Measurements from ENCODE around the gene ZNF837. TPM values are rescaled to one million over a fixed set of nuclear protein-coding genes. Genes with fewer than 3 reads are reported as not detected.
"Not testable (repeated sequence)": the region's sequence is repeated elsewhere in the genome, so short reads cannot be mapped to it uniquely, and the experiment has no call there.

Gene ZNF837
- total RNA-seq, 1 donor from 2014 or later: 0.52 TPM

DNA sequence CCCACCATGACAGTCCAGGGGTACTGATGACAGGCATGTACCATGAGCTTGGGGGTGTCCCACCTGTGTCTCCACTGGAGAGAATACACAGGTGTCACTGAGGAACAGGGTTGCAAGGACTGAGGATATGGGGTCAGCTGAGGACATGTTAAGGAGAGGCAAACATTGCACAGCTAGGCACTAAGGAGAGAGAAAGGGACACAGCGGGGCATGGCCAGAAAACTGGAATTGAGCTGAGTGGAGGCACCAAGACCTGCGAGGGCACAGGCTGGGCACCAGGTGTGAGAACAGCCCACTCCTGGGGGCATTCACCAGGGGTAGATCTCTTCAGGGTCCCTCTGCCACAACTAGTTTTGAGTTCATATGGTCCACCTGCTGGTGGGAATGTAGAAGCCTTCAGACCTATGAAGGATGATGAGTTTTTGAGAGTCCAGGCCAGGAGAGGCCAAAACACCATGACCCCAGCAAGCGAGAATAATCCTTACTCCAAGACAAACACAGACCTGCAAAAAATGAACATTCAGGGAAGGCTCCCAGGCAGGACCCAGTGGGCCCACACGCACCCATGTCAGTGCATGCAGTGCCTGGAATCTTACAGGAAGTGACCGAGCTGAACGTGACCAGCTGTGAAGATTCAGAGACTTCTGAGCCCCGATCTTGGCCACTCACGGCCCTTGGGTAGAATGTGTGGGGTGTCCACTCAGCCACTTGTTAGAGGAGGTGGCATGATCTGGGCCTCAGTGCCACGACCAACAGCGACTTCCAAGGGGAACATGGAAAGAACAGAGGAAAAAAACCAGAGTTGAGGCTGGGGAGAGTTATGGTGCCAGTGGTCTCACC, 26.2 kb upstream of the ZNF837 start:
- H3K36me3 ChIP-seq (ENCODE audit: control insufficient read depth in 3 of 3, insufficient read depth in 3 of 3, low read length in 3 of 3): peaks cover 0 to 3% (median 0%) of the 10 kb centered on the region in 3 donors
- peaks cover 24 to 39% (median 25%) of the 10 kb centered on the region in 3 donors for H3K4me1 ChIP-seq (ENCODE audit: control insufficient read depth in 3 of 3, insufficient read depth in 3 of 3, low read length in 3 of 3)
- H3K27me3 ChIP-seq (ENCODE audit: control insufficient read depth in 3 of 3, insufficient read depth in 3 of 3, low read length in 3 of 3): no peaks in the 10 kb centered on the region
- H3K27ac ChIP-seq (ENCODE audit: low read depth, low read length): no peak overlapping the region
- peak overlapping the region in 2 of 3 donors; percentile 96 for H3K9ac ChIP-seq (ENCODE audit: low read depth in 1 of 3, low read length in 3 of 3)
- H3K9me3 ChIP-seq (ENCODE audit: control insufficient read depth in 3 of 3, low read length in 3 of 3): no peaks in the 10 kb centered on the region
- peak overlapping the region; percentile 89 to 98 (median 96) for H3K4me3 ChIP-seq (ENCODE audit: low read length in 3 of 3)

DNA sequence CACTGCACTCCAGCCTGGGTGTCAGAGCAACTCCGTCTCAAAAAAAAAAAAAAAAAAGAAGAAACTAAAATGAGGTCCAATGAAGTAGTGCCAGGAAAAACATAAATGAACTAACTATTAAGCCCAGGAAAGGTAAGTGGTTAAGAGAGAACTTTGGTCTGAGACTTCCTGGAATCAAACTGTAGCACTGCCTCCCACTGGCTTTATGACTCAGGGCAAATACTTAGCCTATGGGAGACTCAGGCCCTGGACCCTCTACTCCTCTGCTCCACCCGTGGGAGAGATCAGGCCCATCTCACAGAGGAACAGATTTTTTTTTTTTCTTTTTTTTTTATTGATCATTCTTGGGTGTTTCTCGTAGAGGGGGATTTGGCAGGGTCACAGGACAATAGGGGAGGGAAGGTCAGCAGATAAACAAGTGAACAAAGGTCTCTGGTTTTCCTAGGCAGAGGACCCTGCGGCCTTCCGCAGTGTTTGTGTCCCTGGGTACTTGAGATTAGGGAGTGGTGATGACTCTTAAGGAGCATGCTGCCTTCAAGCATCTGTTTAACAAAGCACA, 23.2 kb upstream of the ZNF837 start:
- not testable (repeated sequence) for H3K27me3 ChIP-seq (ENCODE audit: control insufficient read depth in 3 of 3, insufficient read depth in 3 of 3, low read length in 3 of 3); H3K9ac ChIP-seq (ENCODE audit: low read depth in 1 of 3, low read length in 3 of 3); H3K4me3 ChIP-seq (ENCODE audit: low read length in 3 of 3); H3K27ac ChIP-seq (ENCODE audit: low read depth, low read length); H3K9me3 ChIP-seq (ENCODE audit: control insufficient read depth in 3 of 3, low read length in 3 of 3); H3K36me3 ChIP-seq (ENCODE audit: control insufficient read depth in 3 of 3, insufficient read depth in 3 of 3, low read length in 3 of 3)
- H3K4me1 ChIP-seq (ENCODE audit: control insufficient read depth in 3 of 3, insufficient read depth in 3 of 3, low read length in 3 of 3): peaks cover 23 to 41% (median 26%) of the 10 kb centered on the region in 3 donors

DNA sequence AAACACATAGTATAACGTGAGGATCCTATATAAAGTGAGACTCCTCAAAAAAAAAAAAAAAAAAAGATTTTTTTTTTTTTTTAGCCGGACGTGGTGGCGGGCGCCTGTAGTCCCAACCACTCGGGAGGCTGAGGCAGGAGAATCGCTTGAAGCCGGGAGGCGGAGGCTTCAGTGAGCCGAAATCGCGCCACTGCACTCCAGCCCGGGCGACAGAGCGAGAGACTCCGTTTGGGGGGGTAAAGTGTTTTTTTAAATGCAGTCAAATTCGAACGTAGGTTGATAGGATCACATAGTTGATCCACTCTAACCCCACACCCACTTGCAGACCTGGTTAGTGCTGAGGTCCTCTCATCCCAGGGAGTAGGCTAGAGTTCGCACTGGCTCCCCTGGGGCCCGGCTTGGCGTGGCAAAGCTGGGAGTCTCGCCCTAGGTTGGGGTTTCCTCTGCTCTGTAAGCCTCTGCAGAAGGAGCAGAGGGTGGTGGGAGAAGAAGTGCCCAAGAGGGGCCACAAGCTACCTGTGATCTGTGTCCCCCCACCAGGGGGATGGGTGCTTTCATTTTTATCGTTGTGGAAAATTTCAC, 21.1 kb upstream of the ZNF837 start:
- peaks cover 0 to 3% (median 0%) of the 10 kb centered on the region in 3 donors for H3K36me3 ChIP-seq (ENCODE audit: control insufficient read depth in 3 of 3, insufficient read depth in 3 of 3, low read length in 3 of 3)
- peaks cover 10 to 24% (median 17%) of the 10 kb centered on the region in 3 donors for H3K27me3 ChIP-seq (ENCODE audit: control insufficient read depth in 3 of 3, insufficient read depth in 3 of 3, low read length in 3 of 3)
- no peak overlapping the region for H3K9ac ChIP-seq (ENCODE audit: low read depth in 1 of 3, low read length in 3 of 3)
- no peak overlapping the region for H3K27ac ChIP-seq (ENCODE audit: low read depth, low read length)
- H3K9me3 ChIP-seq (ENCODE audit: control insufficient read depth in 3 of 3, low read length in 3 of 3): no peaks in the 10 kb centered on the region
- H3K4me3 ChIP-seq (ENCODE audit: low read length in 3 of 3): peak overlapping the region in 1 of 3 donors; percentile 71
- peaks cover 12 to 22% (median 16%) of the 10 kb centered on the region in 3 donors for H3K4me1 ChIP-seq (ENCODE audit: control insufficient read depth in 3 of 3, insufficient read depth in 3 of 3, low read length in 3 of 3)

DNA sequence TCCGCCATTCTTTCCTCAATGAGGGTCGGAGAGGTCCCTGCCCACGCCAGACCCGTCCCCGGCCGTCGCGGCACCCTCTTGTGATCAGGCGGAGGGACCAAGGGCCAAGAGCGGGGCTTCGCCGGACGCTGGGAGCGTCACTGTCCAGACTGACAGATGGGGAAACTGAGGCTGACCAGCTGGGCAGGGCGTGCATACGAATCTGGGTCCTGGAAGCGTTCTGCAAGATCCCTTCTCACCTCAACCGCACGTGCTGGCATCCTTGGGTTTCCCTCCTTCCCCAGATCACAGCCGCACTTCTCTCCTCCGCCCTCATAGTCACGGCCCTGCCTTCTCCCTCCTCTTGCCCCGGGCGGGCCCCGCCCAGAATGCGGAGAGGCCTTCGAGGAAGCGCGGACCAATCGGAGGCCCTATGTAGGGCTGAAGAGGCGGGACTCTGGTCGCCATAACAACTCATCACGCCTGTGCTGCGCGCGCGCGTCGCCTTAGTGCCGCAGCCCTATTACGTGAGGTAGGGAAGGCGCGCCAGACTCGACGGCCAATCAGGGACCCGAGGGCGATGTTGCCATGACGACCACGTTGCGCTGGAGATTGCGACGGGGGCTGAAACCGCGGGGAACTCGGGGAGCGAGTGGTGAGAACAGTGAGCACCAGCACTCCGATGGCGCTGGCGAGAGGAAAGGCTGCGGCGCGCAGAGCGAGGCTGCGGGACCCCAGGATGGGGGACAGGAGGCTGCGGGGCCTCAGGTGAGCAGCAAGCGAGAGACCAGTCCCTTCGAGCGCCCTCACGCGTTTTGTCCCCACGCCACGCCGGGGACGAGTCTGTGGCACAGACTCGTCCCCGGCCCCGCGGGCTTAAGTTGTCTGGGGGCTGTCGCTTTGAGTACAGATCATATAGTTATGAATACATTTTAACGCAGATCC, 20.3 kb upstream of the ZNF837 start:
- Histone ChIP-seq H3K36me3 (ENCODE audit: control insufficient read depth in 3 of 3, insufficient read depth in 3 of 3, low read length in 3 of 3) (no peaks in the 10 kb centered on the region), H3K4me3 (ENCODE audit: low read length in 3 of 3) (peak overlapping the region; percentile 80 to 91 (median 84)), H3K9me3 (ENCODE audit: control insufficient read depth in 3 of 3, low read length in 3 of 3) (no peaks in the 10 kb centered on the region), H3K4me1 (ENCODE audit: control insufficient read depth in 3 of 3, insufficient read depth in 3 of 3, low read length in 3 of 3) (peaks cover 11 to 16% (median 15%) of the 10 kb centered on the region in 3 donors), H3K27ac (ENCODE audit: low read depth, low read length) (no peak overlapping the region), H3K27me3 (ENCODE audit: control insufficient read depth in 3 of 3, insufficient read depth in 3 of 3, low read length in 3 of 3) (peaks cover 15 to 25% (median 22%) of the 10 kb centered on the region in 3 donors), H3K9ac (ENCODE audit: low read depth in 1 of 3, low read length in 3 of 3) (peak overlapping the region; percentile 70 to 83 (median 82))

- Histone ChIP-seq H3K36me3 (ENCODE audit: control insufficient read depth in 3 of 3, insufficient read depth in 3 of 3, low read length in 3 of 3) (no peaks in the 10 kb centered on the region), H3K4me3 (ENCODE audit: low read length in 3 of 3) (peak overlapping the region; percentile 80 to 91 (median 84)), H3K27me3 (ENCODE audit: control insufficient read depth in 3 of 3, insufficient read depth in 3 of 3, low read length in 3 of 3) (peaks cover 21 to 32% (median 30%) of the 10 kb centered on the region in 3 donors), H3K27ac (ENCODE audit: low read depth, low read length) (no peak overlapping the region), H3K9me3 (ENCODE audit: control insufficient read depth in 3 of 3, low read length in 3 of 3) (no peaks in the 10 kb centered on the region), H3K4me1 (ENCODE audit: control insufficient read depth in 3 of 3, insufficient read depth in 3 of 3, low read length in 3 of 3) (peaks cover 11 to 17% (median 16%) of the 10 kb centered on the region in 3 donors), H3K9ac (ENCODE audit: low read depth in 1 of 3, low read length in 3 of 3) (peak overlapping the region; percentile 70 to 83 (median 82))
These were observed 19.6 kb upstream of the ZNF837 start for GRCh38 chr19:58400316-58400915.

GRCh38 chr19:58399903-58400302, 19.1 kb upstream of the ZNF837 start:
- H3K4me3 ChIP-seq (ENCODE audit: low read length in 3 of 3): peak overlapping the region in 1 of 3 donors; percentile 84
- peak overlapping the region in 1 of 3 donors; percentile 82 for H3K9ac ChIP-seq (ENCODE audit: low read depth in 1 of 3, low read length in 3 of 3)
- no peak overlapping the region for H3K27ac ChIP-seq (ENCODE audit: low read depth, low read length)
- H3K4me1 ChIP-seq (ENCODE audit: control insufficient read depth in 3 of 3, insufficient read depth in 3 of 3, low read length in 3 of 3): peaks cover 11 to 20% (median 17%) of the 10 kb centered on the region in 3 donors
- peaks cover 3 to 4% (median 4%) of the 10 kb centered on the region in 3 donors for H3K36me3 ChIP-seq (ENCODE audit: control insufficient read depth in 3 of 3, insufficient read depth in 3 of 3, low read length in 3 of 3)
- peaks cover 24 to 32% (median 31%) of the 10 kb centered on the region in 3 donors for H3K27me3 ChIP-seq (ENCODE audit: control insufficient read depth in 3 of 3, insufficient read depth in 3 of 3, low read length in 3 of 3)
- no peaks in the 10 kb centered on the region for H3K9me3 ChIP-seq (ENCODE audit: control insufficient read depth in 3 of 3, low read length in 3 of 3)

- Histone ChIP-seq H3K36me3 (ENCODE audit: control insufficient read depth in 3 of 3, insufficient read depth in 3 of 3, low read length in 3 of 3) (peaks cover 16 to 18% (median 17%) of the 10 kb centered on the region in 3 donors), H3K4me1 (ENCODE audit: control insufficient read depth in 3 of 3, insufficient read depth in 3 of 3, low read length in 3 of 3) (peaks cover 11 to 20% (median 17%) of the 10 kb centered on the region in 3 donors), H3K27me3 (ENCODE audit: control insufficient read depth in 3 of 3, insufficient read depth in 3 of 3, low read length in 3 of 3) (peaks cover 24 to 32% (median 31%) of the 10 kb centered on the region in 3 donors), H3K27ac (ENCODE audit: low read depth, low read length) (no peak overlapping the region), H3K9ac (ENCODE audit: low read depth in 1 of 3, low read length in 3 of 3) (no peak overlapping the region), H3K9me3 (ENCODE audit: control insufficient read depth in 3 of 3, low read length in 3 of 3) (no peaks in the 10 kb centered on the region), H3K4me3 (ENCODE audit: low read length in 3 of 3) (no peak overlapping the region)
These were observed 17.7 kb upstream of the ZNF837 start for GRCh38 chr19:58398545-58398944.

DNA sequence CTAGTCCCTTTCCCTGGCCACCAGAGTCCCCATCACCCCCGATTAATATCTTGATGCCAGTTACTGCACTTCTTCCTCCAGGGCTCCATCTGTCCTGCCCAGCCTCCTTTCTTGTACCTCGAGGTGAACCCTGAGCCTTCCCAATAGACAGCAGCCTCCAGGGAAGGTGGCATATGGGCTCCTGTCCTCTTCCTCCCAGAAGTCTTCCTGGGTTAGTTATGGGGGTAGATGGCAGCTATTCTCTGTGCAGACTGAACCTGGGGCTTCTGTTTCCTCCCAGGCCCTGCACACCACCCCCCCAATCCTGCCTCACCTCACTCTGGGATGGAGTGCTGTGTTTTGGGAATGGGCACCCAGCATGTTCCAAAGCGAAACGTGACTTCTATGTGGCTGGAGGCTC, 17.3 kb upstream of the ZNF837 start:
- Histone ChIP-seq H3K27me3 (ENCODE audit: control insufficient read depth in 3 of 3, insufficient read depth in 3 of 3, low read length in 3 of 3) (peaks cover 24 to 32% (median 31%) of the 10 kb centered on the region in 3 donors), H3K27ac (ENCODE audit: low read depth, low read length) (no peak overlapping the region), H3K9me3 (ENCODE audit: control insufficient read depth in 3 of 3, low read length in 3 of 3) (no peaks in the 10 kb centered on the region), H3K4me1 (ENCODE audit: control insufficient read depth in 3 of 3, insufficient read depth in 3 of 3, low read length in 3 of 3) (peaks cover 11 to 20% (median 17%) of the 10 kb centered on the region in 3 donors), H3K4me3 (ENCODE audit: low read length in 3 of 3) (no peak overlapping the region), H3K36me3 (ENCODE audit: control insufficient read depth in 3 of 3, insufficient read depth in 3 of 3, low read length in 3 of 3) (peaks cover 20 to 22% (median 22%) of the 10 kb centered on the region in 3 donors), H3K9ac (ENCODE audit: low read depth in 1 of 3, low read length in 3 of 3) (no peak overlapping the region)

- Histone ChIP-seq H3K9me3 (ENCODE audit: control insufficient read depth in 3 of 3, low read length in 3 of 3) (no peaks in the 10 kb centered on the region), H3K27me3 (ENCODE audit: control insufficient read depth in 3 of 3, insufficient read depth in 3 of 3, low read length in 3 of 3) (peaks cover 24 to 32% (median 31%) of the 10 kb centered on the region in 3 donors), H3K4me3 (ENCODE audit: low read length in 3 of 3) (no peak overlapping the region), H3K27ac (ENCODE audit: low read depth, low read length) (no peak overlapping the region), H3K9ac (ENCODE audit: low read depth in 1 of 3, low read length in 3 of 3) (no peak overlapping the region), H3K36me3 (ENCODE audit: control insufficient read depth in 3 of 3, insufficient read depth in 3 of 3, low read length in 3 of 3) (peaks cover 25 to 27% (median 27%) of the 10 kb centered on the region in 3 donors), H3K4me1 (ENCODE audit: control insufficient read depth in 3 of 3, insufficient read depth in 3 of 3, low read length in 3 of 3) (peaks cover 11 to 20% (median 17%) of the 10 kb centered on the region in 3 donors)
These were observed 16.8 kb upstream of the ZNF837 start for GRCh38 chr19:58397533-58398037.
